ENCODE data around the gene SMIM17. TPM values are rescaled to one million over a fixed set of nuclear protein-coding genes. Genes with fewer than 3 reads are reported as not detected.

Gene SMIM17
- total RNA-seq, 1 experiment from 2014 or later = 0.28 TPM

GRCh38 chr19:56643460-56643955, 549 bp downstream of the SMIM17 start:
- Histone ChIP-seq H3K27ac (ENCODE audit: insufficient read length, low read depth, low read length) (no peak overlapping the region), H3K79me1 (ENCODE audit: insufficient read depth, low read depth, low read length, poor library complexity, severe bottlenecking) (no peaks in the 10 kb centered on the region), H2BK5ac (ENCODE audit: insufficient read length, low read length) (no peak overlapping the region), H4K8ac (replicated peaks; ENCODE audit: insufficient read length, low read depth, low read length) (no peak overlapping the region), H2BK120ac (ENCODE audit: low read depth, low read length, poor library complexity, severe bottlenecking) (no peak overlapping the region), H4K5ac (ENCODE audit: insufficient read length, low read depth, low read length) (no peak overlapping the region), H3K14ac (ENCODE audit: insufficient read depth, low read length) (no peak overlapping the region), H4K20me1 (ENCODE audit: control insufficient read depth, insufficient read depth, insufficient read length) (no peaks in the 10 kb centered on the region), H3K56ac (ENCODE audit: insufficient read length, low read depth, low read length) (no peak overlapping the region), H3K9me3 (ENCODE audit: control insufficient read depth, low read depth, low read length) (peaks cover 66% of the 10 kb centered on the region), H3K79me2 (ENCODE audit: insufficient read depth, low read length) (no peaks in the 10 kb centered on the region), H3K4me1 (ENCODE audit: insufficient read depth, low read length) (no peaks in the 10 kb centered on the region), H3K18ac (ENCODE audit: insufficient read length, low read depth, low read length) (no peak overlapping the region), H4K91ac (ENCODE audit: insufficient read length, low read depth, low read length) (no peak overlapping the region), H3T11ph (ENCODE audit: low read length) (no peak overlapping the region), H2BK15ac (ENCODE audit: low read depth, low read length) (no peak overlapping the region), H2AFZ (ENCODE audit: low read length) (no peak overlapping the region), H3K4me2 (ENCODE audit: insufficient read depth, insufficient read length, low read length) (no peak overlapping the region), H2BK20ac (ENCODE audit: low read depth, low read length, poor library complexity, severe bottlenecking) (no peak overlapping the region), H3K4ac (ENCODE audit: low read depth, low read length) (no peak overlapping the region), H3K23ac (ENCODE audit: insufficient read length, low read depth, low read length) (no peak overlapping the region), H3K9ac (ENCODE audit: extremely low read depth, insufficient read length, low read length) (no peak overlapping the region), H3K27me3 (ENCODE audit: insufficient read depth, low read length) (no peaks in the 10 kb centered on the region), H2BK12ac (ENCODE audit: insufficient read length, low read depth, low read length) (no peak overlapping the region), H3K23me2 (ENCODE audit: insufficient read length, low read depth, low read length, poor library complexity, severe bottlenecking) (no peaks in the 10 kb centered on the region), H2AK5ac (ENCODE audit: insufficient read length, low read length) (no peak overlapping the region)
- WGBS (ENCODE audit: extremely low coverage, insufficient read length, low lambda C conversion rate) = no CpG with 5 or more reads among the region's 25 CpGs
- no peak for TF ChIP-seq CTCF (conservative IDR thresholded peaks at IDR 0.05)
- Mint-ChIP-seq H3K4me1 (no peaks in the 10 kb centered on the region), H3K27me3 (ENCODE audit: low read depth) (peaks cover 2% of the 10 kb centered on the region), H3K4me3 (no peak overlapping the region), H3K9me3 (peaks cover 87 to 89% of the 10 kb centered on the region in 2 experiments), H3K36me3 (ENCODE audit: insufficient read depth in 1 of 3, low read depth in 3 of 3) (peaks cover 16 to 56% (median 33%) of the 10 kb centered on the region in 3 experiments), H3K27ac (no peak overlapping the region)
- no peak for DNase-seq
